ENCODE data around the gene MTHFD1. TPM values are rescaled to one million over a fixed set of nuclear protein-coding genes. Genes with fewer than 3 reads are reported as not detected.

Gene MTHFD1
- total and polyA plus RNA-seq, 7 donors = 12.0 to 45.6 (median 22.5) TPM

GRCh38 chr14:64504897-64505794 lies 117.0 kb downstream of the MTHFD1 start:
- DNase-seq = peak; percentile 96
- Histone ChIP-seq H3K9me3 (no peaks in the 10 kb centered on the region), H3K27me3 (no peaks in the 10 kb centered on the region), H3K4me3 (peak overlapping the region; percentile 71 to 88 (median 78)), H3K36me3 (no peaks in the 10 kb centered on the region), H3K27ac (peak overlapping the region; percentile 99 to 100 (median 99)), H3K4me1 (peaks cover 0 to 63% (median 55%) of the 10 kb centered on the region in 4 donors)
- TF ChIP-seq EP300 (IDR thresholded peaks at IDR 0.05) (no peak), POLR2A (IDR thresholded peaks at IDR 0.05) (peak in 1 of 2 donors; percentile 17), CTCF (IDR thresholded peaks at IDR 0.05) (no peak), POLR2AphosphoS5 (IDR thresholded peaks at IDR 0.05) (peak; percentile 9 to 55 (median 40))
- intact Hi-C loops (cut with DNase I) = loop anchor here (1.0 to 5.0 kb wide), 3 partner anchors 35 to 202 kb away; partner anchors contain the start of genes HSPA2 and MTHFD1
- 0 to 1% methylated on average over 68 of the region's 68 CpGs for WGBS, 2 donors

- TF ChIP-seq POLR2AphosphoS5 (IDR thresholded peaks at IDR 0.05) = no peak
- no peak for TF ChIP-seq POLR2A (IDR thresholded peaks at IDR 0.05)
- no peak for TF ChIP-seq EP300 (IDR thresholded peaks at IDR 0.05)
- no peak for TF ChIP-seq CTCF (IDR thresholded peaks at IDR 0.05)
- H3K27ac ChIP-seq = peak overlapping the region; percentile 99 to 100 (median 99)
- DNase-seq = no peak
- intact Hi-C loops (cut with DNase I) = no loop called here
- no peaks in the 10 kb centered on the region for H3K36me3 ChIP-seq
- no peaks in the 10 kb centered on the region for H3K9me3 ChIP-seq
- H3K4me3 ChIP-seq = peak overlapping the region in 1 of 4 donors; percentile 71
- H3K27me3 ChIP-seq = no peaks in the 10 kb centered on the region
- H3K4me1 ChIP-seq = peaks cover 0 to 64% (median 51%) of the 10 kb centered on the region in 4 donors
- 13 to 18% methylated on average over 3 of the region's 3 CpGs for WGBS, 2 donors
Measured at GRCh38 chr14:64506721-64507120, 118.6 kb downstream of the MTHFD1 start.

GRCh38 chr14:64507376-64508156 lies 119.4 kb downstream of the MTHFD1 start:
- no peaks in the 10 kb centered on the region for H3K27me3 ChIP-seq
- H3K4me1 ChIP-seq = peaks cover 0 to 62% (median 47%) of the 10 kb centered on the region in 4 donors
- no peaks in the 10 kb centered on the region for H3K9me3 ChIP-seq
- no peaks in the 10 kb centered on the region for H3K36me3 ChIP-seq
- peak overlapping the region in 1 of 4 donors; percentile 15 for H3K27ac ChIP-seq
- no peak for DNase-seq
- TF ChIP-seq POLR2AphosphoS5 (IDR thresholded peaks at IDR 0.05) (no peak), POLR2A (IDR thresholded peaks at IDR 0.05) (no peak), EP300 (IDR thresholded peaks at IDR 0.05) (no peak), CTCF (IDR thresholded peaks at IDR 0.05) (no peak)
- WGBS, 2 donors = 60 to 74% methylated on average over 4 of the region's 4 CpGs
- no peak overlapping the region for H3K4me3 ChIP-seq
- intact Hi-C loops (cut with DNase I) = no loop called here

GRCh38 chr14:64508215-64508776 lies 120.1 kb downstream of the MTHFD1 start:
- intact Hi-C loops (cut with DNase I) = no loop called here
- H3K4me3 ChIP-seq = no peak overlapping the region
- H3K27me3 ChIP-seq = no peaks in the 10 kb centered on the region
- peaks cover 0 to 63% (median 47%) of the 10 kb centered on the region in 4 donors for H3K4me1 ChIP-seq
- H3K27ac ChIP-seq = no peak overlapping the region
- no peak for DNase-seq
- no peaks in the 10 kb centered on the region for H3K36me3 ChIP-seq
- WGBS, 2 donors = 28 to 47% methylated on average over 1 of the region's 1 CpG
- no peaks in the 10 kb centered on the region for H3K9me3 ChIP-seq
- TF ChIP-seq POLR2A (IDR thresholded peaks at IDR 0.05) (no peak), CTCF (IDR thresholded peaks at IDR 0.05) (no peak), EP300 (IDR thresholded peaks at IDR 0.05) (no peak), POLR2AphosphoS5 (IDR thresholded peaks at IDR 0.05) (no peak)

All from sigmoid colon (tissue), 7 donors.